Measurements from ENCODE around the gene FAM20C.
"Not testable (repeated sequence)": the region's sequence is repeated elsewhere in the genome, so short reads cannot be mapped to it uniquely, and the experiment has no call there.

FAM20C gene

GRCh38 chr7:228610-229009 lies 36.2 kb downstream of the FAM20C start:
- no peak for DNase-seq (ENCODE audit: low spot score)

- no peak for DNase-seq (ENCODE audit: low spot score)
Observed at GRCh38 chr7:229184-229964, 37.0 kb downstream of the FAM20C start.

- DNase-seq (ENCODE audit: low spot score), result no peak
Observed at GRCh38 chr7:230274-230673, 37.9 kb downstream of the FAM20C start.

GRCh38 chr7:231030-231857 lies 38.9 kb downstream of the FAM20C start:
- DNase-seq (ENCODE audit: low spot score), result no peak

GRCh38 chr7:231858-232246 lies 39.5 kb downstream of the FAM20C start:
- DNase-seq (ENCODE audit: low spot score), result no peak

- no peak for DNase-seq (ENCODE audit: low spot score)
Observed at GRCh38 chr7:232410-233248, 40.3 kb downstream of the FAM20C start.

- no peak for DNase-seq (ENCODE audit: low spot score)
Observed at GRCh38 chr7:233249-234035, 41.1 kb downstream of the FAM20C start.

- no peak for DNase-seq (ENCODE audit: low spot score)
Observed at GRCh38 chr7:234051-234707, 41.8 kb downstream of the FAM20C start.

- no peak for DNase-seq (ENCODE audit: low spot score)
Observed at GRCh38 chr7:234708-235553, 42.6 kb downstream of the FAM20C start.

- no peak for DNase-seq (ENCODE audit: low spot score)
Observed at GRCh38 chr7:235576-236395, 43.4 kb downstream of the FAM20C start.

- no peak for DNase-seq (ENCODE audit: low spot score)
Observed at GRCh38 chr7:236967-237366, 44.6 kb downstream of the FAM20C start.

- no peak for DNase-seq (ENCODE audit: low spot score)
Observed at GRCh38 chr7:237385-237784, 45.0 kb downstream of the FAM20C start.

- DNase-seq (ENCODE audit: low spot score), result no peak
Observed at GRCh38 chr7:240146-240676, 47.8 kb downstream of the FAM20C start.

- DNase-seq (ENCODE audit: low spot score), result no peak
Observed at GRCh38 chr7:240887-241421, 48.6 kb downstream of the FAM20C start.

- no peak for DNase-seq (ENCODE audit: low spot score)
Observed at GRCh38 chr7:241513-241912, 49.1 kb downstream of the FAM20C start.

- not testable (repeated sequence) for DNase-seq (ENCODE audit: low spot score)
Observed at GRCh38 chr7:242826-243579, 50.6 kb downstream of the FAM20C start.

GRCh38 chr7:243580-243978 lies 51.2 kb downstream of the FAM20C start:
- not testable (repeated sequence) for DNase-seq (ENCODE audit: low spot score)

GRCh38 chr7:244974-245373 lies 52.6 kb downstream of the FAM20C start:
- DNase-seq (ENCODE audit: low spot score), result no peak
